ENCODE measurements around the gene EHBP1L1.

GRCh38 chr11:65620666-65621065 is 44.8 kb downstream of the EHBP1L1 start:
- TF ChIP-seq CTCF (CRISPR knock-in tag; IDR thresholded peaks at IDR 0.05) (no peak), ATF2 (CRISPR knock-in tag; IDR thresholded peaks at IDR 0.05) (no peak), TAF1 (CRISPR knock-in tag; IDR thresholded peaks at IDR 0.05) (no peak)

All from HepG2 (cell line).